Measurements from ENCODE around the gene P2RX6. TPM values are rescaled to one million over a fixed set of nuclear protein-coding genes. Genes with fewer than 3 reads are reported as not detected.
"Not testable (repeated sequence)": the region's sequence is repeated elsewhere in the genome, so short reads cannot be mapped to it uniquely, and the experiment has no call there.

P2RX6 gene
- 0.15 TPM for polyA plus RNA-seq (2012; ENCODE audit: low read depth, missing spikeins)

GRCh38 chr22:21014726-21015465 is at the start of gene P2RX6:
TSS of gene P2RX6 (plus strand) at chr22:21015165. CDS start at chr22:21015175, 10 bp downstream.
- TF ChIP-seq POLR2A (IDR thresholded peaks at IDR 0.05; ENCODE audit: low read depth, low read length) (no peak), PAX5 (IDR thresholded peaks at IDR 0.05; ENCODE audit: insufficient read depth, low read length, severe bottlenecking) (no peak), SPI1 (IDR thresholded peaks at IDR 0.05; ENCODE audit: low read depth, low read length) (no peak), POLR2AphosphoS5 (IDR thresholded peaks at IDR 0.05; ENCODE audit: low read depth, low read length) (no peak), TAF1 (IDR thresholded peaks at IDR 0.05; ENCODE audit: low read depth, low read length) (no peak), POU2F2 (IDR thresholded peaks at IDR 0.05; ENCODE audit: low read depth, low read length) (no peak)
- FAIRE-seq: no peak
- DNase-seq (ENCODE audit: insufficient read length, low spot score): no peak

- TF ChIP-seq SPI1 (IDR thresholded peaks at IDR 0.05; ENCODE audit: low read depth, low read length) (no peak), POLR2A (IDR thresholded peaks at IDR 0.05; ENCODE audit: low read depth, low read length) (no peak), PAX5 (IDR thresholded peaks at IDR 0.05; ENCODE audit: insufficient read depth, low read length, severe bottlenecking) (no peak), POU2F2 (IDR thresholded peaks at IDR 0.05; ENCODE audit: low read depth, low read length) (no peak), POLR2AphosphoS5 (IDR thresholded peaks at IDR 0.05; ENCODE audit: low read depth, low read length) (no peak), TAF1 (IDR thresholded peaks at IDR 0.05; ENCODE audit: low read depth, low read length) (no peak)
- DNase-seq (ENCODE audit: insufficient read length, low spot score) (no peak), FAIRE-seq (no peak)
These were observed 48.8 kb upstream of the P2RX6 start for GRCh38 chr22:20965888-20966855.

- no peak for DNase-seq (ENCODE audit: insufficient read length, low spot score)
- TF ChIP-seq POLR2A (IDR thresholded peaks at IDR 0.05; ENCODE audit: low read depth, low read length): no peak
- no peak for TF ChIP-seq TAF1 (IDR thresholded peaks at IDR 0.05; ENCODE audit: low read depth, low read length)
- TF ChIP-seq POLR2AphosphoS5 (IDR thresholded peaks at IDR 0.05; ENCODE audit: low read depth, low read length): no peak
- TF ChIP-seq PAX5 (IDR thresholded peaks at IDR 0.05; ENCODE audit: insufficient read depth, low read length, severe bottlenecking): no peak
- no peak for TF ChIP-seq SPI1 (IDR thresholded peaks at IDR 0.05; ENCODE audit: low read depth, low read length)
- TF ChIP-seq POU2F2 (IDR thresholded peaks at IDR 0.05; ENCODE audit: low read depth, low read length): no peak
- FAIRE-seq: no peak
These were observed 47.9 kb upstream of the P2RX6 start, which contains the start of gene AIFM3 for GRCh38 chr22:20966883-20967696. TSS of gene AIFM3 (plus strand) at chr22:20967255. CDS start at chr22:20967945, 690 bp downstream.

- no peak for DNase-seq (ENCODE audit: insufficient read length, low spot score)
- TF ChIP-seq POLR2AphosphoS5 (IDR thresholded peaks at IDR 0.05; ENCODE audit: low read depth, low read length): no peak
- no peak for TF ChIP-seq TAF1 (IDR thresholded peaks at IDR 0.05; ENCODE audit: low read depth, low read length)
- TF ChIP-seq PAX5 (IDR thresholded peaks at IDR 0.05; ENCODE audit: insufficient read depth, low read length, severe bottlenecking): no peak
- TF ChIP-seq POU2F2 (IDR thresholded peaks at IDR 0.05; ENCODE audit: low read depth, low read length): no peak
- TF ChIP-seq SPI1 (IDR thresholded peaks at IDR 0.05; ENCODE audit: low read depth, low read length): no peak
- TF ChIP-seq POLR2A (IDR thresholded peaks at IDR 0.05; ENCODE audit: low read depth, low read length): no peak
- no peak for FAIRE-seq
These were observed 47.2 kb upstream of the P2RX6 start for GRCh38 chr22:20967697-20968211.

DNA sequence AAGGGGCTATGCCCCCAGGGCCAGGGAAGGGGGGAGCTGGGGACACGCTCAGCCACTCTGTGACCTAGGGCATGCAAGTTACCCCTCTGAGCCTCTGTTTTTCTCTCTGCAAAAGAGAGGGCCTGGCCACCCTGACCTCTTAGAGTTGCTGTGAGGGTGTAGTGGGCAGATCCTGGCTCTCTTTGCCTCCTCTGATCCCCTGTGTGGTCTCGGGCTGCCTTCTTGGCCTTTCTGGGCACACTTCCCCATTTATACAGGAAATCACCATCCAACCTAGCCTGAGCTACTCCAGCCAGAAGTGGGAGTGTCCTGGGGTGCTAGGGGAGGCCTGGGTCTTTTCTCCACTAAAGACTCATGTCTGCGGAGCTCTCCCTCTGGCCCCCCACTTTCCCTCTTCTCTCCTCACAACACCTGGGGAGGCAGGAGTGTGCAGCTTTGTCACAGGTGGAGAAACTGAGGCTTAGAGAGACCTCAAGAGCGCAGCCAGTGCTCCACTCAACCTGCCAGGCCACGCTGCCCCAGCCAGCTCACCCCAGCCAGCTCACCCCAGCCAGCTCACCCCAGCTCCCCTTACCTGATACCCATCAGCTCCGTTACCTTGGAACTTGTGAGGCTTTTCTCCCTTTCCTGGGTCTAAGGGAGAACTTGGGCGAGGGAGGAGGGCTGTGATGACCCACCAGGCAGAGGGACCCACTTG is 46.5 kb upstream of the P2RX6 start:
- TF ChIP-seq SPI1 (IDR thresholded peaks at IDR 0.05; ENCODE audit: low read depth, low read length) (peak; percentile 72), PAX5 (IDR thresholded peaks at IDR 0.05; ENCODE audit: insufficient read depth, low read length, severe bottlenecking) (no peak)
- no peak for DNase-seq (ENCODE audit: insufficient read length, low spot score)
- FAIRE-seq: no peak

DNA sequence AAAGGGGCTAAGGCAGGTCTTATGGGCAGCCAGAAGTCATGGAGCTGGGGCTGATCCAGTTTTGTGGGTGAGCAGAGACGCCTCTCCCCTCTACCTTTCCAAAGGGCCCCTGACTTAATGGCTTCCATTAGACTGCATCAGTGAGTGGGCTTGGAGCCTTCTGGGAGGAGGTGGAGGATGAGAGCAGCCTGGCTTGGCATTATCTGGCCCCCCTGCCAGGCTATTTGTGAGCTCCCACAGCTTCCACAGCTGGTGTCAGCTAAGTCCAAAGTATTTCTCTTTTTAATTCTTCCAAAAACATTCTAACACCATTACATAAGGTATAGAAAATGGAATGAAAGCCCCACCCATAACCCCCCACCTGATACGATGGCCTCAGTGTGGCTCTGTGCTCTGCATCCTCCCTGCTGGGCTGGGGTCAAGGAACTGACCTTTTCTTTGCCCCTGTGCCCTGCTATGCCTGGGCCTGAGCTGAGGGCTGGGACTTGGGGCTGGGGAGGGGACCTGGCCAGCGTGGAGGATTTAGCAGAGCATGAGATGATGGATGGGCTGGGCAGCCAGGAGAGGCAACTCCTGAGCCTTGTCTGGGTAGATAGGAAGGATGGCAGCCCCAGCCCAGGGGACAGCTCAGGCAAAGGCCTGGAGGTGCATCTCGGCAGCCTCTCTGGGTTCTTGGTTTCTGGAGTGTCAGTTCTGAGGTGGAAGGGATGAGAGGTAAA is 43.9 kb upstream of the P2RX6 start:
- FAIRE-seq: no peak
- TF ChIP-seq POU2F2 (IDR thresholded peaks at IDR 0.05; ENCODE audit: low read depth, low read length) (no peak), POLR2A (IDR thresholded peaks at IDR 0.05; ENCODE audit: low read depth, low read length) (no peak), POLR2AphosphoS5 (IDR thresholded peaks at IDR 0.05; ENCODE audit: low read depth, low read length) (no peak), SPI1 (IDR thresholded peaks at IDR 0.05; ENCODE audit: low read depth, low read length) (no peak), PAX5 (IDR thresholded peaks at IDR 0.05; ENCODE audit: insufficient read depth, low read length, severe bottlenecking) (no peak), TAF1 (IDR thresholded peaks at IDR 0.05; ENCODE audit: low read depth, low read length) (no peak)
- no peak for DNase-seq (ENCODE audit: insufficient read length, low spot score)

GRCh38 chr22:20972014-20972694 is 42.8 kb upstream of the P2RX6 start:
- not testable (repeated sequence) for DNase-seq (ENCODE audit: insufficient read length, low spot score); FAIRE-seq
